Testis (tissue), 3 donors: Measurements from ENCODE around the gene CAVIN2. TPM values are rescaled to one million over a fixed set of nuclear protein-coding genes. Genes with fewer than 3 reads are reported as not detected.

ENCODE experiments used
- DNase-seq: peaks from one replicate; pipeline ENCODE4 v3.0.0-alpha.2; 2019
- H3K27ac ChIP-seq, 2 donors: fragments of 200-600 bp; sonication (generic); one replicate each; pipeline ENCODE4 v1.5.1; 2019
- H3K27me3 ChIP-seq: fragments of 200-600 bp; sonication (generic); one replicate; pipeline ENCODE4 v1.5.1; 2019
- H3K36me3 ChIP-seq: fragments of 200-600 bp; sonication (generic); one replicate; pipeline ENCODE4 v1.5.1; 2017; ENCODE audit warnings: low read depth; ENCODE audit errors: missing control alignments
- H3K4me1 ChIP-seq: fragments of 200-600 bp; sonication (generic); one replicate; pipeline ENCODE4 v1.5.1; 2019
- H3K4me3 ChIP-seq, 2 donors: fragments of 200-600 bp; sonication (generic); one replicate each; pipeline ENCODE4 v1.5.1; 2017 to 2019
- H3K9me3 ChIP-seq: fragments of 200-600 bp; sonication (generic); one replicate; pipeline ENCODE4 v1.5.1; 2017
- CTCF ChIP-seq, 3 experiments: fragments of 450-650 bp in 2 of 3; fragments of 200-600 bp in 1 of 3; sonication (generic) in 1 of 3; IDR thresholded peaks; one replicate each; pipeline ENCODE4 v1.5.1; 2016 to 2019; ENCODE audit warnings: antibody characterized with exemption in 3 of 3, mild to moderate bottlenecking in 2 of 3, moderate library complexity in 1 of 3
- POLR2A ChIP-seq: fragments of 450-650 bp; IDR thresholded peaks from one replicate; pipeline ENCODE4 v1.6.1; 2017; ENCODE audit warnings: antibody characterized with exemption, mild to moderate bottlenecking, moderate library complexity
- WGBS, 2 donors: methylation state at CpG; one replicate each; pipeline ENCODE4 v1.1.5; 2018; 5-methylcytosine and 5-hydroxymethylcytosine counted together
- intact Hi-C: fragments of 100-400 bp; cut with DNase I; formaldehyde crosslinking; loops from one replicate; pipeline ENCODE4 v1.15.1; 2023; ENCODE audit warnings: low total_unique reads
- polyA plus RNA-seq: library from polyadenylated mRNA; stranded (reverse); fragments of 350-450 nt; fragmentation: Illumina TruSeq; extraction: RNeasy Lipid Tissue Mini Kit (QIAGEN cat#74804); gene quantifications from one replicate; pipeline ENCODE4 v1.2.3, GENCODE V29; 2014; ENCODE audit warnings: low read depth, low replicate concordance; ENCODE audit not compliant: insufficient read depth
- total RNA-seq, 2 donors: library from RNA; depleted of rRNA; stranded (reverse); fragments of >200 nt; gene quantifications; one replicate each; pipeline ENCODE4 v1.2.3, GENCODE V29; 2016

CAVIN2 gene
- total and polyA plus RNA-seq, 3 donors from 2014 or later: 3.3 to 5.1 (median 4.1) TPM

DNA sequence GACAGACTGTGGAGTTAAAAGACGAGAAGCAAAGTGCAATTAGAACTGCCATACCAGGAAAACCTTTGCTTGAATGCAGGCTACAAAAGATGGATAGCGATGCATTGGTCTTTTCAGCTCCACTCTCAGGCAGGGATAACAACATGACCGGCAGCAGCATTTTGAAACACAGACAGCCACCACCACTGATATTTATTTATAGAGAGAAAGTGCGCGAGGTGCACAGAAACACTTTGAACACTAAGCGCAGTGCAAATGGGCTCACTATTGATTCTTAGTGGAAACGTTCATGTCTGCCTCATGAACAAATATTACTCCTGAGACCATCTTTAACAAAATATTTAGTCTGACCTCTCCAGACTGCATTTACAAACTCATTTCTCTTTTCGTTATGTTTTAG lies 32.9 kb downstream of the CAVIN2 start:
- H3K27ac ChIP-seq: no peak overlapping the region
- no peak overlapping the region for H3K4me3 ChIP-seq
- intact Hi-C loops: no loop called here
- no peaks in the 10 kb centered on the region for H3K4me1 ChIP-seq
- no peaks in the 10 kb centered on the region for H3K9me3 ChIP-seq
- 93% methylated on average over 8 of the region's 8 CpGs for WGBS, 2 donors
- H3K36me3 ChIP-seq: no peaks in the 10 kb centered on the region
- TF ChIP-seq POLR2A (no peak), CTCF (IDR thresholded peaks at IDR 0.05) (no peak)
- no peak for DNase-seq
- no peaks in the 10 kb centered on the region for H3K27me3 ChIP-seq

GRCh38 chr2:191811807-191812602 lies 34.9 kb downstream of the CAVIN2 start:
- no peak overlapping the region for H3K4me3 ChIP-seq
- no peaks in the 10 kb centered on the region for H3K4me1 ChIP-seq
- H3K36me3 ChIP-seq: no peaks in the 10 kb centered on the region
- no peak overlapping the region for H3K27ac ChIP-seq
- no peaks in the 10 kb centered on the region for H3K27me3 ChIP-seq
- 49 to 53% methylated on average over 9 of the region's 9 CpGs for WGBS, 2 donors
- no peaks in the 10 kb centered on the region for H3K9me3 ChIP-seq
- TF ChIP-seq CTCF (IDR thresholded peaks at IDR 0.05): peak; percentile 57 to 73 (median 67)
- TF ChIP-seq POLR2A: no peak
- intact Hi-C loops: no loop called here
- peak; percentile 77 for DNase-seq

- Histone ChIP-seq H3K36me3 (no peaks in the 10 kb centered on the region), H3K27me3 (no peaks in the 10 kb centered on the region), H3K9me3 (no peaks in the 10 kb centered on the region), H3K4me3 (no peak overlapping the region), H3K4me1 (no peaks in the 10 kb centered on the region), H3K27ac (no peak overlapping the region)
- intact Hi-C loops: no loop called here
- TF ChIP-seq CTCF (IDR thresholded peaks at IDR 0.05): no peak
- 94 to 100% methylated on average over 1 of the region's 1 CpG for WGBS, 2 donors
- no peak for DNase-seq
Observed at GRCh38 chr2:191806396-191806795, 40.5 kb downstream of the CAVIN2 start.

- H3K36me3 ChIP-seq: no peaks in the 10 kb centered on the region
- H3K4me3 ChIP-seq: no peak overlapping the region
- H3K4me1 ChIP-seq: no peaks in the 10 kb centered on the region
- H3K27ac ChIP-seq: no peak overlapping the region
- no peak for TF ChIP-seq CTCF (IDR thresholded peaks at IDR 0.05)
- no peak for TF ChIP-seq POLR2A
- DNase-seq: no peak
- 66 to 67% methylated on average over 9 of the region's 9 CpGs for WGBS, 2 donors
- H3K9me3 ChIP-seq: no peaks in the 10 kb centered on the region
- no peaks in the 10 kb centered on the region for H3K27me3 ChIP-seq
- intact Hi-C loops: no loop called here
Observed at GRCh38 chr2:191804766-191805165, 42.1 kb downstream of the CAVIN2 start.

DNA sequence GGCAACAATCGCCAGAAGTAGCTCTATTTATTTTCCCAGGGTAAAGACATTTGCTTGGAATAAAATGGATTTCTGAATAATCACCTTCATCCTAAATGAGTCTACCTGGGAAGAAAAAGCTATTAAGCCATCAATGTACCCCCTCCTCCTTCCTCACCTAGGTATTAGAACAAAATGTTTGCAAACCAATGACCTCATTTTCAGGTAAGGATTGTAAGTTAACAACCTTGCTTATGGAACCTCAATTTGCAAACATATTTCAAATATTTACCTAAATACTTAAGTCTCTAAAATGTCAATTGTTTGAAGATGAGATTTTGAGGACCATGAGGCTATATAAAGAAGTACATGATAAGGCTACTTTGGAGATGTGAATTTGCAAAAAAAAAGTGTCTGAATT lies 43.9 kb downstream of the CAVIN2 start:
- Histone ChIP-seq H3K27ac (no peak overlapping the region), H3K4me3 (no peak overlapping the region), H3K36me3 (no peaks in the 10 kb centered on the region), H3K27me3 (no peaks in the 10 kb centered on the region), H3K9me3 (no peaks in the 10 kb centered on the region), H3K4me1 (no peaks in the 10 kb centered on the region)
- WGBS, 2 donors: 92 to 100% methylated on average over 1 of the region's 1 CpG
- TF ChIP-seq CTCF (IDR thresholded peaks at IDR 0.05): no peak
- TF ChIP-seq POLR2A: no peak
- intact Hi-C loops: no loop called here
- no peak for DNase-seq
